ENCODE measurements around the gene GRK4. TPM values are rescaled to one million over a fixed set of nuclear protein-coding genes. Genes with fewer than 3 reads are reported as not detected.

GRK4 gene
- total and polyA plus RNA-seq, 12 donors = 4.7 to 29.2 (median 8.0) TPM

GRCh38 chr4:2939383-2940243, 23.8 kb upstream of the GRK4 start:
- DNase-seq = peak in 6 of 7 donors; percentile 27 to 75 (median 52)
- H3K27ac ChIP-seq = peak overlapping the region in 1 of 5 donors; percentile 41
- peaks cover 0 to 68% of the 10 kb centered on the region in 2 donors for H3K36me3 ChIP-seq (replicated peaks in 1 of 2)
- no peaks in the 10 kb centered on the region for H3K27me3 ChIP-seq
- WGBS, 4 donors = 78 to 84% (median 79%) methylated on average over 14 to 30 of the region's 30 CpGs
- H3K4me1 ChIP-seq (replicated peaks in 1 of 2) = peaks cover 12 to 30% of the 10 kb centered on the region in 2 donors
- TF ChIP-seq POLR2A (IDR thresholded peaks at IDR 0.05) (no peak), CTCF (IDR thresholded peaks at IDR 0.05) (no peak)
- H3K4me3 ChIP-seq = no peak overlapping the region
- intact Hi-C loops (cut with DNase I) = loop anchor here (10.0 kb wide), 2 partner anchors 95 to 175 kb away; partner anchors contain the start of gene ADD1 (in 2 of the 2)
- no peaks in the 10 kb centered on the region for H3K9me3 ChIP-seq (replicated peaks in 1 of 3)

- peak in 4 of 7 donors; percentile 11 to 54 (median 22) for DNase-seq
- intact Hi-C loops (cut with DNase I) = no loop called here
- peaks cover 0 to 77% of the 10 kb centered on the region in 2 donors for H3K36me3 ChIP-seq (replicated peaks in 1 of 2)
These were observed 22.9 kb upstream of the GRK4 start for GRCh38 chr4:2940267-2941137.

GRCh38 chr4:2941138-2942036, 22.0 kb upstream of the GRK4 start:
- no peak overlapping the region for H3K4me3 ChIP-seq
- H3K4me1 ChIP-seq (replicated peaks in 1 of 2) = peaks cover 4 to 16% of the 10 kb centered on the region in 2 donors
- WGBS, 4 donors = 89 to 96% (median 93%) methylated on average over 17 to 24 of the region's 24 CpGs
- no peaks in the 10 kb centered on the region for H3K27me3 ChIP-seq
- TF ChIP-seq POLR2A (IDR thresholded peaks at IDR 0.05) (no peak), CTCF (IDR thresholded peaks at IDR 0.05) (no peak)
- H3K9me3 ChIP-seq (replicated peaks in 1 of 3) = no peaks in the 10 kb centered on the region
- DNase-seq = peak in 5 of 7 donors; percentile 10 to 51 (median 15)
- no peak overlapping the region for H3K27ac ChIP-seq
- peaks cover 0 to 83% of the 10 kb centered on the region in 2 donors for H3K36me3 ChIP-seq (replicated peaks in 1 of 2)
- intact Hi-C loops (cut with DNase I) = no loop called here

More at GRCh38 chr4:2940267-2941137, 22.9 kb upstream of the GRK4 start:
- Histone ChIP-seq H3K27me3 (no peaks in the 10 kb centered on the region), H3K9me3 (replicated peaks in 1 of 3) (no peaks in the 10 kb centered on the region), H3K4me3 (no peak overlapping the region), H3K27ac (peak overlapping the region in 1 of 5 donors; percentile 41), H3K4me1 (replicated peaks in 1 of 2) (peaks cover 8 to 25% of the 10 kb centered on the region in 2 donors)
- no peak for TF ChIP-seq CTCF (IDR thresholded peaks at IDR 0.05)
- TF ChIP-seq POLR2A (IDR thresholded peaks at IDR 0.05) = no peak
- WGBS, 4 donors = 91 to 95% (median 94%) methylated on average over 24 to 29 of the region's 29 CpGs
